ENCODE data around the gene RAET1E.
"Not testable (repeated sequence)": the region's sequence is repeated elsewhere in the genome, so short reads cannot be mapped to it uniquely, and the experiment has no call there.

The RAET1E gene

DNA sequence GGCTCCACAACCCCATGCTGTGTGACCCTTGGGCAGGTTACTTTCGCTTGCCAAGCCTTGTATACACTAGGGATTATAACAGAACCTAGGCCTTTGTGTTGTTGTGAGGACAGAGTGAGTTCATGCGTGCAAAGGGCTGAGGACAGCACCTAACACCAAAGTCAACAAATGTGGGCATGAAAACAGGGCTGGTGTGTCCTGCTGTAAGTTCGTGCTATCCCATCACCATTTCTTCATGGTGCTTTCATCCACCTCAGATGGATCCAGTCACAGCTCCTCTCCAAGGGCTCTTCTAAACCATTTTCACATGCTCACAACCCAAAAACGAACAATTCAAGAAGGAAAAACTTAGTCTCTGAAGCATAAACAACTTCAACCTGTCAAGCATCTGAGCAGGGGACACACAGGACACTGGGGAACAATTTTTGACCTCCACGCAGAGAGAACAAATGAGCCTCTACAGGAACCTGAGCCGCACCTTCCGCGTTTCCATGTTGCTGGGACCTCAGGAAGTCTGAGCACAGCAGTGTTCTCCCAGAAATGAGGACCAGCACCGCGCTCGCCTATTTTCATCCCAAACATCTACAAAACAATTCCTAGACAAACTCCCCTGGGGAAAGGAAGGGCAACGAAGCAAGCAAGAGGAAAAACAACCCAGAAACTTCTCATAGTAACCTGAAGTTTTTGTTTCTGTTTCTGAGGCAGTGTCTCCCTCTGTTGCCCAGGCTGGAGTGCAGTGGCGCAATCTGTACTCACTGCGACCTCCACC, 36.9 kb downstream of the RAET1E start:
- DNase-seq: peak; percentile 86

DNA sequence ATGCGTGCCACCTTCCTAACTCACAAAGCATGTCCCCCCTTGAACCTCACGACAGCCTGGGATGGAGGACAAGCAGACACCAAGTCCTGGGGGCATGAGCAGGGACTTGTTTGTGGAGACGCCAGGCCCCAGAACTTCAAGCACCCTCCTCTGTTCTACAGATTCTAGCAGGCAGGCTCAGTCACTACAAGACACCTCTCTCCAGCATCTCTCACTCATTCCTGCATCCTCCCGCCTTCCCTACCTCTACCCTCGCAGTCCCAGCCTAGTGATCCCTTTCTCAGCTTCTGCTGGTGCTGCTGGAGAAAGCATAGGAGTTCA, 37.4 kb downstream of the RAET1E start:
- no peak for DNase-seq

DNA sequence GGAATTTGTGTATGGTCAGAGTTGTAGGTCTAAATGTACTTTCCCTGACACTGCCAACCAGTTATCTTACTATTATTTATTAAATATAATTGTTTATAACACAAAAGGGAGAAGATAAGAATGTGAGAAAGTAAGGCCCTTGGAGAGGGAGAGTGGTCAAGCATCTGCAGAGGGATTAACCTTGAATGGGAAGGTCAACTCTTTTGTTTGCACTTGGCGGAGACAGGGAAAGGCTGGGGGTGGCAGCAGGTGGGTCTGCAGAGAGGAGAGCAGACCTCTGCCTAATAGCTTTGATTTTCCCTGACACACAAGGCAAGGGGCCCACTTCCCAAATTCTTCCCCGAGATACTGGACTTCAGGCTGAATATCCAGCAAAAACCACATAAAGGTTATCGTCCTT, 38.0 kb downstream of the RAET1E start:
- DNase-seq: peak; percentile 78

- peak; percentile 90 for DNase-seq
Observed at GRCh38 chr6:149859368-149859767, 38.5 kb downstream of the RAET1E start.

GRCh38 chr6:149857541-149857940, 40.4 kb downstream of the RAET1E start:
- DNase-seq: no peak

DNA sequence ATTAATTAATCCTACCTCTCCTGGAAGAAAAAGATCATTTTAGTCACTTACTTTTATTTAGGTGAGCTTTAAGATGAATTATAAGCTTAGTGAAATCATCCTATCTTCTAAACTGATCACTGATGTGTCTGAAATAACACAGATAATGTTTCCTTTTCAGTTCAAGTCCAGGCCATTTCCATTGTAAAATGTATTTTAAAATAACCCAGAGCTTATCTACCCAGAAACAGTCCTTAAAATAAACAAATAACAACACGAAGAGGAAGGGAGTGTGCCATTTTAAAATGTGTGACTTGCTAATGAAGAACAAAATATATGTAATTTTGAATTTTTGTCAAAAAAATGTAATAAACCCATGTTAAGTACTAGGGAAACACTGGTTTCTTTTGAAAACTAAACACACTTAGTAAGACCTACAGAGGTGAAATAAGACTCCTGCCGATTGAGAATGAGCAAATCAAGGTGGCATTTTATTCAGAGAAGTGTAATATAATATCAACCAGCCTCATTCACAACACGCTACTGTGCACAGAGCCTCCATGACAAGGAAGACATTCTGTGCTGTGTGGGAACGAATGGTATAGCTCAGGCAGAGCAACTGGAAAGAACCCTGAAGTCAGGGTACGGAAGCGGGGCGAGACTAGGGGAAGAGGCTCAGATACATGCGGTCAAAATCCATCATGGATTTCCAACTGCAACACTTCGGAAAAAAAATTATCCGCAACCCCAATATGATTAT, 41.5 kb downstream of the RAET1E start:
- peak; percentile 18 for DNase-seq

DNA sequence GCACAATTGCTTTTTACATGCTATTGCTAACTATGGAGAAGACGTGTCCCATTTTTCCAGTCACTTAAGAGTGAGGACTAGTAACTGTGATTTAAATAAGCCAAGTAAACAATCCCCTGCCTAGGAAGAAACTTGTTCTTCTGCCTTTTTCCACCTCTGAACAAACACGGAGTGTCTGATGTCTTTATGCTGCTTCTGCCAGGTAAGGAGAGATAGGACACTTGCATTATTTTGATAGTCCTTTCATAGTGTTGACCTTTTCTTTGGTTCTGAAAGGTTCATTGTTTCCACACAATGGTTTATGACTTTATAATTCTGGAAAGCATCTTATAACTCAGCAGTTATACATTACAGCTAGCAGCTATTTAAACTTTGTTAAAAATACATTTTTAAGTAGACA, 42.2 kb downstream of the RAET1E start:
- DNase-seq: peak; percentile 31

GRCh38 chr6:149855040-149855654, 42.8 kb downstream of the RAET1E start:
- no peak for DNase-seq

DNA sequence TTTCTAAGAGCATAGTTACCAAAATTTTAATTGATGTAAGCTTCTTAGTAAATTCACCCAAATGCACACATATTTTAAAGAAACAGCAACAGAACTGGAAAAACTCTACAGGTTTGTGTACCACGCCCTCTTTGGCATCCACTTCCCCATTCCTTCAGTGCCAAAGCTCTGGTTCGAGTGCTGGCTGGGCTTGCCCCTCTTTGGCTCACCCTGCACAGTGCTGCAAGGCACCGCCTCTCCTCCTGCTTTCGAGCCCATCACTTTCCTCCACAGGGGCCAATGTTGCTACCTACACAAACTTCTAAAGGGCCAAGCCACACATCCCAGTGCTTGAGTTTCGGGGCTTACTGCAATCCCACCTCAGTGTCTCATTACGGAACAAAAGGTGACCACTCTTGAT, 43.4 kb downstream of the RAET1E start:
- no peak for DNase-seq

DNA sequence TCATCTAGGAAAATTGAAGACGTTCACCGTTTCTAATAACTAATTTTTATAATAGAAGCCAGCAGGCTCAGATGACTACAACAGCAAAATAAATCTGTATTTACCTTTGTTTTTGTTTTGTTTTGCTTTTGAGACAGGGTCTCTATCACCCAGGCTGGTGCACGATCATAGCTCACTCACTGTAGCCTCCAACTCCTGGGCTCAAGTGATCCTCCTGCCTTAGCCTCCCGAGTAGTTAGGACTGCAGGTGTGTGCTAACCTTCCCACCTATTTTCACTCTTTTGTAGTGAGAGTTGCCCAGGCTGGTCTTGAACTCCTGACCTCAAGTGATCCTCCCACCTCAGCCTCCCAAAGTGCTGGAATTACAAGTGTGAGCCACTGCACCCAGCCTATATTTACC, 43.9 kb downstream of the RAET1E start:
- not testable (repeated sequence) for DNase-seq

DNA sequence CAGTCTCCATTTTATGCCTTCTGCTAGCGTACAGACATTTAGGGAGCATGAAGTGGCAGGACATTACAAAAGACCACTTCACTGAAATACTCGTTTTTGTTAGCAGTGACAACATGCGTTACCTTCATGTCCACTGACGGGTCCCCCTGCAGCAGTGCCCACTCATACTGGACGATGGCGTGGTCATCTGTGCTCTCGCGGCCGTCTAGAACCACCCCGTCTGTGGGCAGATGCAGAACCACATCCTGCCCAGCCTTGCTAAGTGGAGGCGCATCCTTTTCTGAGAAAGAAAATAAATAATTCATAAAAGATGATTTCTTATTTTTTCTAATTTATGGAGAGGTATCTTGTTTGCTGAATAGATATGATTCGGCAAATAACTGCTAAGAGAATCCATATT, 45.0 kb downstream of the RAET1E start:
- no peak for DNase-seq

DNA sequence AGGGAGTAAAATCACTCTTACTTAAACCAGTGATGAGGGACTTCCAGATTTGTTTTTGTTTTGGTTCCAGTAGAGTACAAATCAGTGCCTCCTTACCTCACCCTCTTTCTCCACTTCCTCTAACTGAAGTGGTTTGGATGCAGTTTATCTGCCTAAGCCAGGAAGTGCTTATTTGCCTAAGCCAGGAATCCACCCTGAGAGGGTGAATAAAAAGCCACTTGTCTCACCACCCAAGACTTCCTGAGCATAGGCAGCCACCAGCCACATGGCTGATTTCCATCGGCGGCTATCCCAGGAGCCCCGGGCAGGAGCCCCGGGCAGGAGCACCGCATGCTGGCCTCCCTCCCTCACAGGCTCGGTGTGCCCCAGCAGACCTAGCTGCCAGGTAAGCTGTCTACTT, 45.7 kb downstream of the RAET1E start:
- DNase-seq: peak; percentile 34

- no peak for DNase-seq
Observed at GRCh38 chr6:149851461-149852110, 46.3 kb downstream of the RAET1E start.

GRCh38 chr6:149848343-149848742, 49.6 kb downstream of the RAET1E start:
- DNase-seq: not testable (repeated sequence)
